ENCODE data around the gene CLCNKB. TPM values are rescaled to one million over a fixed set of nuclear protein-coding genes. Genes with fewer than 3 reads are reported as not detected.

Gene CLCNKB
- total and polyA plus RNA-seq, 2 experiments from 2014 or later, result 1.3 to 1.9 TPM

GRCh38 chr1:16053781-16054502 lies 10.4 kb downstream of the CLCNKB start:
- no peaks in the 10 kb centered on the region for H3K36me3 Mint-ChIP-seq (ENCODE audit: low read depth)
- no peak for DNase-seq (ENCODE audit: low spot score)
- Histone ChIP-seq H3K79me2 (replicated peaks; ENCODE audit: insufficient read depth) (no peaks in the 10 kb centered on the region), H3K9me2 (ENCODE audit: insufficient read depth) (no peaks in the 10 kb centered on the region), H3K27ac (ENCODE audit: low read depth) (no peak overlapping the region), H3K4me3 (no peak overlapping the region), H2AFZ (no peak overlapping the region), H3K4me1 (ENCODE audit: insufficient read depth) (peaks cover 5% of the 10 kb centered on the region; the same call in 1 of the 2 replicates), H4K20me1 (replicated peaks; ENCODE audit: insufficient read depth) (no peaks in the 10 kb centered on the region), H3K36me3 (ENCODE audit: insufficient read depth) (no peaks in the 10 kb centered on the region), H3F3A (replicated peaks; ENCODE audit: low read depth) (no peaks in the 10 kb centered on the region), H3K4me2 (no peak overlapping the region), H3K27me3 (ENCODE audit: insufficient read depth) (no peaks in the 10 kb centered on the region)
- TF ChIP-seq NANOG (IDR thresholded peaks at IDR 0.05; ENCODE audit: borderline replicate concordance), result no peak
- TF ChIP-seq CTCF (conservative IDR thresholded peaks at IDR 0.05; ENCODE audit: low read depth in 2 of 2), result no peak
- no peak for TF ChIP-seq EZH2 (IDR thresholded peaks at IDR 0.05; ENCODE audit: low read depth, unreplicated experiment)
- TF ChIP-seq REST (IDR thresholded peaks at IDR 0.05; ENCODE audit: unreplicated experiment), result no peak
- no peak for TF ChIP-seq CREB1 (CRISPR knock-in tag; IDR thresholded peaks at IDR 0.05; ENCODE audit: low read depth)
- no peak for TF ChIP-seq STAT1 (IDR thresholded peaks at IDR 0.05; ENCODE audit: unreplicated experiment)
- TF ChIP-seq EZH2phosphoT487 (IDR thresholded peaks at IDR 0.05; ENCODE audit: unreplicated experiment), result no peak
- no peak for TF ChIP-seq ZNF462 (CRISPR knock-in tag; IDR thresholded peaks at IDR 0.05)
- no peak for TF ChIP-seq POLR2AphosphoS5 (IDR thresholded peaks at IDR 0.05; ENCODE audit: low read depth)
- no peak for TF ChIP-seq ZNF331 (CRISPR knock-in tag; IDR thresholded peaks at IDR 0.05; ENCODE audit: low read depth)
- no peak for TF ChIP-seq ETS1 (IDR thresholded peaks at IDR 0.05)
- TF ChIP-seq JUNB (IDR thresholded peaks at IDR 0.05; ENCODE audit: unreplicated experiment), result no peak
- no peak for TF ChIP-seq ZNF114 (CRISPR knock-in tag; IDR thresholded peaks at IDR 0.05)
- H3K4me3 Mint-ChIP-seq, result no peak overlapping the region
- H3K27me3 Mint-ChIP-seq (ENCODE audit: insufficient read depth, low read depth, poor library complexity), result peaks cover 4% of the 10 kb centered on the region
- no peak overlapping the region for H3K27ac Mint-ChIP-seq
- H3K4me1 Mint-ChIP-seq, result peaks cover 17% of the 10 kb centered on the region
- H3K9me3 Mint-ChIP-seq, result no peaks in the 10 kb centered on the region
- no peak for ATAC-seq
